ENCODE data around the gene NID1. TPM values are rescaled to one million over a fixed set of nuclear protein-coding genes. Genes with fewer than 3 reads are reported as not detected.

Gene NID1
- total RNA-seq, 1 donor from 2014 or later, result 32.5 TPM

- Histone ChIP-seq H3K9me3 (ENCODE audit: low read depth) (no peaks in the 10 kb centered on the region), H3K36me3 (no peaks in the 10 kb centered on the region), H3K27ac (no peak overlapping the region), H3K79me2 (ENCODE audit: low read depth) (no peaks in the 10 kb centered on the region), H3K9ac (no peak overlapping the region), H3K4me2 (no peak overlapping the region), H3K4me3 (no peak overlapping the region), H3K27me3 (no peaks in the 10 kb centered on the region), H4K20me1 (ENCODE audit: low read depth) (no peaks in the 10 kb centered on the region), H3F3A (ENCODE audit: low read depth) (no peaks in the 10 kb centered on the region), H3K4me1 (no peaks in the 10 kb centered on the region), H2AFZ (replicated peaks) (no peak overlapping the region)
- TF ChIP-seq EZH2phosphoT487 (IDR thresholded peaks at IDR 0.05) (no peak), EZH2 (IDR thresholded peaks at IDR 0.05) (no peak), CTCF (IDR thresholded peaks at IDR 0.05) (no peak)
- no peak for DNase-seq (ENCODE audit: low spot score)
- H3K9me3 Mint-ChIP-seq, result no peaks in the 10 kb centered on the region
- H3K27ac Mint-ChIP-seq, result no peak overlapping the region
- H3K4me3 Mint-ChIP-seq, result no peak overlapping the region
- no peaks in the 10 kb centered on the region for H3K36me3 Mint-ChIP-seq
- no peaks in the 10 kb centered on the region for H3K4me1 Mint-ChIP-seq
- peaks cover 6% of the 10 kb centered on the region for H3K27me3 Mint-ChIP-seq (ENCODE audit: insufficient read depth, low read depth)
Observed at GRCh38 chr1:236110137-236110536, 45.2 kb upstream of the NID1 start.

DNA sequence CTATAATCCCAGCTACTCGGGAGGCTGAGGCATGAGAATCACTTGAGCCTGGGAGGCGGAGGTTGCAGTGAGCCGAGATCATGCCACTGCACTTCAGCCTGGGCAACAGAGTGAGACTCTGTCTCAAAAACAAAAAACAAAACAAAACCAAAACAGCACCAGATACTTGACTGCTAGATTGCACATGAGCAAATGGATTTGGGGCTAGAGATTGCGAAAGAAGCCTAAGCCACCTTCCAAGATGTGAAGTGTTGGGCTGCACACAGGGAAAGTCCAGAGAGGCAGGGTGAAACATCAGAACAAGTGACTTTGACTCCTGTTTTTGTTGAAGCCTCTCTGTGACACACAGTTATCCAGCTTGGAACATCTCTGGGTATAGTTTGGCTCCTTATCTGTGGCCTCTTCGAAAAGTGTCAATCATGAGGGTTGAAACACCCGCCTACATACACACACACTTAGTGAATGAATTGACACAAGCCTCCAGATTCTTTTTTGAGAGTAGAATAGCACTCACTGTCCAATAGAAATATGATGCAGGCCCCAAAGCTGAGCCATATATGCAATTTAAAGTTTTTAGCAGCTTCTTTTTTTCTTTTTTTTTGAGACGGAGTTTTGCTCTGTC, 43.2 kb upstream of the NID1 start:
- Histone ChIP-seq H3K4me1 (no peaks in the 10 kb centered on the region), H2AFZ (replicated peaks) (no peak overlapping the region), H3K9me3 (ENCODE audit: low read depth) (no peaks in the 10 kb centered on the region), H3K79me2 (ENCODE audit: low read depth) (no peaks in the 10 kb centered on the region), H3K36me3 (no peaks in the 10 kb centered on the region), H4K20me1 (ENCODE audit: low read depth) (no peaks in the 10 kb centered on the region), H3K27ac (no peak overlapping the region), H3K27me3 (peaks cover 4% of the 10 kb centered on the region), H3K4me2 (no peak overlapping the region), H3F3A (ENCODE audit: low read depth) (no peaks in the 10 kb centered on the region), H3K9ac (no peak overlapping the region), H3K4me3 (no peak overlapping the region)
- peaks cover 9% of the 10 kb centered on the region for H3K27me3 Mint-ChIP-seq (ENCODE audit: insufficient read depth, low read depth)
- TF ChIP-seq EZH2 (IDR thresholded peaks at IDR 0.05), result no peak
- TF ChIP-seq EZH2phosphoT487 (IDR thresholded peaks at IDR 0.05), result no peak
- TF ChIP-seq CTCF (IDR thresholded peaks at IDR 0.05), result no peak
- H3K4me3 Mint-ChIP-seq, result no peak overlapping the region
- no peak for DNase-seq (ENCODE audit: low spot score)
- peaks cover 2% of the 10 kb centered on the region for H3K4me1 Mint-ChIP-seq
- H3K9me3 Mint-ChIP-seq, result no peaks in the 10 kb centered on the region
- no peaks in the 10 kb centered on the region for H3K36me3 Mint-ChIP-seq
- no peak overlapping the region for H3K27ac Mint-ChIP-seq

- no peak for TF ChIP-seq EZH2 (IDR thresholded peaks at IDR 0.05)
- no peak for TF ChIP-seq EZH2phosphoT487 (IDR thresholded peaks at IDR 0.05)
- no peak for TF ChIP-seq CTCF (IDR thresholded peaks at IDR 0.05)
- no peaks in the 10 kb centered on the region for H3K9me3 ChIP-seq (ENCODE audit: low read depth)
- no peaks in the 10 kb centered on the region for H3K9me3 Mint-ChIP-seq
Observed at GRCh38 chr1:236107121-236107907, 42.4 kb upstream of the NID1 start.

More at GRCh38 chr1:236107121-236107907, 42.4 kb upstream of the NID1 start:
- Mint-ChIP-seq H3K27ac (no peak overlapping the region), H3K36me3 (no peaks in the 10 kb centered on the region), H3K4me3 (no peak overlapping the region), H3K27me3 (ENCODE audit: insufficient read depth, low read depth) (peaks cover 9% of the 10 kb centered on the region), H3K4me1 (peaks cover 2% of the 10 kb centered on the region)
- Histone ChIP-seq H3K27me3 (peaks cover 4% of the 10 kb centered on the region), H3K9ac (no peak overlapping the region), H3K36me3 (no peaks in the 10 kb centered on the region), H3K4me3 (no peak overlapping the region), H3K79me2 (ENCODE audit: low read depth) (no peaks in the 10 kb centered on the region), H4K20me1 (ENCODE audit: low read depth) (no peaks in the 10 kb centered on the region), H3K4me1 (no peaks in the 10 kb centered on the region), H3K4me2 (no peak overlapping the region), H3K27ac (no peak overlapping the region), H2AFZ (replicated peaks) (no peak overlapping the region), H3F3A (ENCODE audit: low read depth) (no peaks in the 10 kb centered on the region)
- DNase-seq (ENCODE audit: low spot score), result no peak
